GM21526 (cell line): ENCODE results near the gene NAXD.
"Not testable (repeated sequence)": the region's sequence is repeated elsewhere in the genome, so short reads cannot be mapped to it uniquely, and the experiment has no call there.

Source experiments
- ATAC-seq: cut with Tn5 transposase; IDR thresholded peaks from one replicate; pipeline ENCODE4 v1.9.1; 2021; ENCODE audit warnings: moderate library complexity; ENCODE audit not compliant: unreplicated experiment, low FRiP score

The NAXD gene

GRCh38 chr13:110661256-110661655 lies 45.9 kb downstream of the NAXD start:
- no peak for ATAC-seq

GRCh38 chr13:110662091-110662490 lies 46.7 kb downstream of the NAXD start:
- no peak for ATAC-seq

- ATAC-seq = no peak
These were observed 47.6 kb downstream of the NAXD start for GRCh38 chr13:110662777-110663443.

- no peak for ATAC-seq
These were observed 48.1 kb downstream of the NAXD start for GRCh38 chr13:110663491-110663890.

- ATAC-seq = no peak
These were observed 48.7 kb downstream of the NAXD start for GRCh38 chr13:110664041-110664440.

- no peak for ATAC-seq
These were observed 49.3 kb downstream of the NAXD start for GRCh38 chr13:110664673-110665072.

- no peak for ATAC-seq
These were observed 50.3 kb downstream of the NAXD start for GRCh38 chr13:110665491-110666254.

- ATAC-seq = no peak
These were observed 50.8 kb downstream of the NAXD start for GRCh38 chr13:110666255-110666533.

GRCh38 chr13:110669036-110669435 lies 53.7 kb downstream of the NAXD start:
- no peak for ATAC-seq

- not testable (repeated sequence) for ATAC-seq
These were observed 54.5 kb downstream of the NAXD start for GRCh38 chr13:110669814-110670213.

- peak; percentile 81 for ATAC-seq
These were observed 61.5 kb downstream of the NAXD start for GRCh38 chr13:110676595-110677587.

- ATAC-seq = no peak
These were observed 62.6 kb downstream of the NAXD start for GRCh38 chr13:110677731-110678545.

- ATAC-seq = no peak
These were observed 65.5 kb downstream of the NAXD start for GRCh38 chr13:110680852-110681251.

GRCh38 chr13:110681868-110682550 lies 66.7 kb downstream of the NAXD start:
- ATAC-seq = no peak

GRCh38 chr13:110682746-110683145 lies 67.4 kb downstream of the NAXD start:
- no peak for ATAC-seq

GRCh38 chr13:110683203-110683883 lies 68.0 kb downstream of the NAXD start:
- no peak for ATAC-seq

GRCh38 chr13:110683921-110684320 lies 68.6 kb downstream of the NAXD start:
- ATAC-seq = no peak

- ATAC-seq = no peak
These were observed 69.2 kb downstream of the NAXD start for GRCh38 chr13:110684388-110685056.
